ENCODE measurements around the gene CLRN3.

CLRN3 gene

DNA sequence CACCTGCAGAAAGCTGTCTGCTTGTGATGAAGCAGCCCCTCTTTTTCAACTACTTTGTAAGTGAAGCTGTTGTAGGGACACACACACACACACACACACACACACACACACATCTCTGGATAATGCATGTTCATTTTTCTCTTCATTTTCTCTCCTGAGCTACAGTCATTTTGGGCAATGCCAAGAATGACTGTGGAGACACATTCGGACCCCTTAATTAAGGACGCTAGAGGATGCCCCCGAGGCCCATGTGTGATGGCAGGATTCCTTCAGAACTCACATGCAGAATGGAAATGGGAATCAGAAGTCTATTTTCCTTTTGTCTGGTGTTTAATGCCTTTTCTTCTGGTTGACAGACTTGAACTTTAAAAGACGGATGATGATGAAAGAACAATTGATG is 56.6 kb downstream of the CLRN3 start:
- Histone ChIP-seq H3K14ac (ENCODE audit: low read length in 2 of 2) (no peak overlapping the region), H3K9ac (ENCODE audit: low read length) (no peak overlapping the region), H2AK5ac (ENCODE audit: low read length, severe bottlenecking) (no peak overlapping the region), H3K79me1 (replicated peaks; ENCODE audit: low read length, poor library complexity, severe bottlenecking) (no peaks in the 10 kb centered on the region), H3K18ac (ENCODE audit: low read depth in 1 of 2, low read length in 2 of 2) (no peak overlapping the region), H3K27ac (ENCODE audit: low read length, poor library complexity, severe bottlenecking) (no peak overlapping the region), H3K4me2 (ENCODE audit: low read length, poor library complexity, severe bottlenecking) (no peak overlapping the region), H3K4ac (ENCODE audit: low read depth in 1 of 2, low read length in 2 of 2) (no peak overlapping the region), H3K23ac (ENCODE audit: low read length in 2 of 2) (no peak overlapping the region), H3K9me3 (ENCODE audit: control insufficient read depth, low read length) (no peaks in the 10 kb centered on the region), H2AFZ (ENCODE audit: low read depth, low read length) (no peak overlapping the region), H2BK15ac (ENCODE audit: low read depth, poor library complexity, severe bottlenecking) (no peak overlapping the region), H4K8ac (ENCODE audit: low read length) (no peak overlapping the region), H2BK5ac (ENCODE audit: low read depth, low read length, poor library complexity, severe bottlenecking) (no peak overlapping the region), H3K4me3 (ENCODE audit: insufficient read depth in 1 of 2, low read depth in 1 of 2, low read length in 2 of 2) (no peak overlapping the region), H2BK120ac (ENCODE audit: low read depth, low read length) (no peak overlapping the region), H2BK12ac (ENCODE audit: low read length in 2 of 2) (no peak overlapping the region), H4K91ac (ENCODE audit: low read length) (no peak overlapping the region), H3K27me3 (ENCODE audit: control insufficient read depth in 1 of 2, insufficient read depth in 1 of 2, low read length in 2 of 2) (peaks cover 4 to 36% of the 10 kb centered on the region in 2 experiments), H3K36me3 (ENCODE audit: control insufficient read depth in 1 of 2, insufficient read depth in 2 of 2, low read depth in 1 of 2, low read length in 2 of 2) (no peaks in the 10 kb centered on the region), H3K4me1 (ENCODE audit: control insufficient read depth, insufficient read depth, low read depth, low read length) (no peaks in the 10 kb centered on the region)
- 81% methylated on average over 3 of the region's 4 CpGs for WGBS
- DNase-seq = no peak

DNA sequence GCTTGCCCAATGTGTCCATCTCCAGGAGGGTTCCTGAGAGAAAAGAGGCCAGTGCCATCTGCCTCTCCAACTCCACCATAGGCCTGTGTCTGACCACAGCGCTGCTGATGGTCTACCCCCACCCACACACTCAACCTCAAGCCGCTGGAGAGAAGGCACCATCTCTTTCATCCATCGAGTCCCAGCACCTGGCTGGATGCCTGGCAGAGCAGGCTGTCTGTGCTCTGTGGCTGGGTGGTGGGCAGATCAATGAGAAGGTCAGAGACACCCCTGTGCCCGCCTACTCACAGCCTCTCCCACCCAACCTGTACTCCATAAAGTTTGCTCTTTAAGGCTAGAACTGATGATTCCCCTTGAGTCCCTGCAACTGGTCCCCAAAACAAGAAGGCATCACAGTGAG is 58.0 kb downstream of the CLRN3 start:
- Histone ChIP-seq H3K4me3 (ENCODE audit: insufficient read depth in 1 of 2, low read depth in 1 of 2, low read length in 2 of 2) (no peak overlapping the region), H2BK15ac (ENCODE audit: low read depth, poor library complexity, severe bottlenecking) (no peak overlapping the region), H3K4ac (ENCODE audit: low read depth in 1 of 2, low read length in 2 of 2) (no peak overlapping the region), H3K4me2 (ENCODE audit: low read length, poor library complexity, severe bottlenecking) (no peak overlapping the region), H3K18ac (ENCODE audit: low read depth in 1 of 2, low read length in 2 of 2) (no peak overlapping the region), H3K9ac (ENCODE audit: low read length) (no peak overlapping the region), H2AK5ac (ENCODE audit: low read length, severe bottlenecking) (no peak overlapping the region), H4K8ac (ENCODE audit: low read length) (no peak overlapping the region), H3K9me3 (ENCODE audit: control insufficient read depth, low read length) (no peaks in the 10 kb centered on the region), H3K79me1 (replicated peaks; ENCODE audit: low read length, poor library complexity, severe bottlenecking) (no peaks in the 10 kb centered on the region), H2BK5ac (ENCODE audit: low read depth, low read length, poor library complexity, severe bottlenecking) (no peak overlapping the region), H3K4me1 (ENCODE audit: control insufficient read depth, insufficient read depth, low read depth, low read length) (no peaks in the 10 kb centered on the region), H3K27ac (ENCODE audit: low read length, poor library complexity, severe bottlenecking) (no peak overlapping the region), H3K14ac (ENCODE audit: low read length in 2 of 2) (no peak overlapping the region), H2BK12ac (ENCODE audit: low read length in 2 of 2) (no peak overlapping the region), H4K91ac (ENCODE audit: low read length) (no peak overlapping the region), H3K23ac (ENCODE audit: low read length in 2 of 2) (no peak overlapping the region), H3K27me3 (ENCODE audit: control insufficient read depth in 1 of 2, insufficient read depth in 1 of 2, low read length in 2 of 2) (peaks cover 4 to 36% of the 10 kb centered on the region in 2 experiments), H2AFZ (ENCODE audit: low read depth, low read length) (no peak overlapping the region), H3K36me3 (ENCODE audit: control insufficient read depth in 1 of 2, insufficient read depth in 2 of 2, low read depth in 1 of 2, low read length in 2 of 2) (no peaks in the 10 kb centered on the region), H2BK120ac (ENCODE audit: low read depth, low read length) (no peak overlapping the region)
- no peak for DNase-seq
- 93% methylated on average over 3 of the region's 4 CpGs for WGBS

DNA sequence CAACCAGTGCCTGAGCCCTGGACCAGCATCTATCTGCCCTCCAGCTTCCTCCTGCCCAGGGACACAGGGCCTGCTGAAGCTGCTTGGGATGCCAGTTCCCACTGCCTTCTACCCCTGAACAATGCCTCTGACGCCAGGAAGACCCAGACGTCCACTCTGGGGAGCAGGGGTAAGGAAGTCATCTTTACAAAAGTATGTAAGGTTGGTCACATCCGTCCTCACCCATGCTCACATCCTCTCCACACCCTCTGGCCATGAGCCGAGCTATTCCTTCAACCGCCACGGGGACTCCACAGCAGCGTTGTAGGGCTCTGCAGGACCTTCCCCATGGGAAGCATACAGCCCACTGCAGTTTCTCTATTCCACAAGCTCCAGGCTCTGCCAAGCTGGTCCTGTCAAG is 58.5 kb downstream of the CLRN3 start:
- no peaks in the 10 kb centered on the region for H3K9me3 ChIP-seq (ENCODE audit: control insufficient read depth, low read length)
- no peak overlapping the region for H3K27ac ChIP-seq (ENCODE audit: low read length, poor library complexity, severe bottlenecking)
- no peak overlapping the region for H3K9ac ChIP-seq (ENCODE audit: low read length)
- no peak overlapping the region for H3K18ac ChIP-seq (ENCODE audit: low read depth in 1 of 2, low read length in 2 of 2)
- no peak overlapping the region for H4K8ac ChIP-seq (ENCODE audit: low read length)
- H4K91ac ChIP-seq (ENCODE audit: low read length) = no peak overlapping the region
- no peaks in the 10 kb centered on the region for H3K36me3 ChIP-seq (ENCODE audit: control insufficient read depth in 1 of 2, insufficient read depth in 2 of 2, low read depth in 1 of 2, low read length in 2 of 2)
- H2BK120ac ChIP-seq (ENCODE audit: low read depth, low read length) = no peak overlapping the region
- no peaks in the 10 kb centered on the region for H3K79me1 ChIP-seq (replicated peaks; ENCODE audit: low read length, poor library complexity, severe bottlenecking)
- DNase-seq = no peak
- no peak overlapping the region for H2AK5ac ChIP-seq (ENCODE audit: low read length, severe bottlenecking)
- 74% methylated on average over 7 of the region's 7 CpGs for WGBS
- H2BK12ac ChIP-seq (ENCODE audit: low read length in 2 of 2) = no peak overlapping the region
- no peak overlapping the region for H2AFZ ChIP-seq (ENCODE audit: low read depth, low read length)
- no peak overlapping the region for H3K4ac ChIP-seq (ENCODE audit: low read depth in 1 of 2, low read length in 2 of 2)
- H2BK5ac ChIP-seq (ENCODE audit: low read depth, low read length, poor library complexity, severe bottlenecking) = no peak overlapping the region
- no peak overlapping the region for H3K14ac ChIP-seq (ENCODE audit: low read length in 2 of 2)
- H3K23ac ChIP-seq (ENCODE audit: low read length in 2 of 2) = no peak overlapping the region
- H3K4me2 ChIP-seq (ENCODE audit: low read length, poor library complexity, severe bottlenecking) = no peak overlapping the region
- H2BK15ac ChIP-seq (ENCODE audit: low read depth, poor library complexity, severe bottlenecking) = no peak overlapping the region
- no peaks in the 10 kb centered on the region for H3K4me1 ChIP-seq (ENCODE audit: control insufficient read depth, insufficient read depth, low read depth, low read length)
- H3K4me3 ChIP-seq (ENCODE audit: insufficient read depth in 1 of 2, low read depth in 1 of 2, low read length in 2 of 2) = no peak overlapping the region
- peaks cover 4 to 36% of the 10 kb centered on the region in 2 experiments for H3K27me3 ChIP-seq (ENCODE audit: control insufficient read depth in 1 of 2, insufficient read depth in 1 of 2, low read length in 2 of 2)

DNA sequence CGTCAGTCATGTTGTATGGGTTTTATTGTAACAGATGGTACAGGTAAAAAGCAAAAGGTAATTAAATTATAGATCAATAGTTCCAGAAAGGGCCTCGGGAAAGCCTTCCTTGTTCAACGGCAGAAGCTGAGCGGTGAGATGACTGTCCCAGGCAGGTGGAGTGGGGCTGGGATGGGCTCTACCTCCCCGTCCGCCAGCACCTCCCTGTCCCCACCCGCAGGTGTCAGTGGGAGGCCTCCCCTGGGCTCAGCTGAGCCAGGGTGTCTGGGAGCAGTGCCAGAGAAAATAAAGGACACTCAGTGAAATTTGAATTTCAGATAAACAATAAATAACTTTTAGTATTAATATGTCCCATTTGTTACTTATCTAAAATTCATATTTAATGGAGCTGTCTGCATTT is 58.9 kb downstream of the CLRN3 start:
- no peak overlapping the region for H2BK12ac ChIP-seq (ENCODE audit: low read length in 2 of 2)
- no peak overlapping the region for H3K18ac ChIP-seq (ENCODE audit: low read depth in 1 of 2, low read length in 2 of 2)
- no peak overlapping the region for H2BK15ac ChIP-seq (ENCODE audit: low read depth, poor library complexity, severe bottlenecking)
- no peak overlapping the region for H4K91ac ChIP-seq (ENCODE audit: low read length)
- no peak overlapping the region for H3K4ac ChIP-seq (ENCODE audit: low read depth in 1 of 2, low read length in 2 of 2)
- no peak overlapping the region for H3K4me2 ChIP-seq (ENCODE audit: low read length, poor library complexity, severe bottlenecking)
- no peak overlapping the region for H3K23ac ChIP-seq (ENCODE audit: low read length in 2 of 2)
- no peak overlapping the region for H2BK5ac ChIP-seq (ENCODE audit: low read depth, low read length, poor library complexity, severe bottlenecking)
- no peak overlapping the region for H2BK120ac ChIP-seq (ENCODE audit: low read depth, low read length)
- H3K9ac ChIP-seq (ENCODE audit: low read length) = no peak overlapping the region
- H3K4me1 ChIP-seq (ENCODE audit: control insufficient read depth, insufficient read depth, low read depth, low read length) = no peaks in the 10 kb centered on the region
- no peaks in the 10 kb centered on the region for H3K36me3 ChIP-seq (ENCODE audit: control insufficient read depth in 1 of 2, insufficient read depth in 2 of 2, low read depth in 1 of 2, low read length in 2 of 2)
- no peak overlapping the region for H2AFZ ChIP-seq (ENCODE audit: low read depth, low read length)
- no peak for DNase-seq
- no peaks in the 10 kb centered on the region for H3K9me3 ChIP-seq (ENCODE audit: control insufficient read depth, low read length)
- peaks cover 4 to 36% of the 10 kb centered on the region in 2 experiments for H3K27me3 ChIP-seq (ENCODE audit: control insufficient read depth in 1 of 2, insufficient read depth in 1 of 2, low read length in 2 of 2)
- no peak overlapping the region for H3K14ac ChIP-seq (ENCODE audit: low read length in 2 of 2)
- no peaks in the 10 kb centered on the region for H3K79me1 ChIP-seq (replicated peaks; ENCODE audit: low read length, poor library complexity, severe bottlenecking)
- H3K4me3 ChIP-seq (ENCODE audit: insufficient read depth in 1 of 2, low read depth in 1 of 2, low read length in 2 of 2) = no peak overlapping the region
- no peak overlapping the region for H2AK5ac ChIP-seq (ENCODE audit: low read length, severe bottlenecking)
- no peak overlapping the region for H4K8ac ChIP-seq (ENCODE audit: low read length)
- WGBS = 90% methylated on average over 7 of the region's 7 CpGs
- H3K27ac ChIP-seq (ENCODE audit: low read length, poor library complexity, severe bottlenecking) = no peak overlapping the region
